ENCODE data around the gene BABAM2. TPM values are rescaled to one million over a fixed set of nuclear protein-coding genes. Genes with fewer than 3 reads are reported as not detected.
A peak's percentile ranks its signal among the peaks of the same experiment; 100 is the strongest.

Gene BABAM2
- total RNA-seq, 2 experiments from 2014 or later: 66.8 to 68.4 TPM

DNA sequence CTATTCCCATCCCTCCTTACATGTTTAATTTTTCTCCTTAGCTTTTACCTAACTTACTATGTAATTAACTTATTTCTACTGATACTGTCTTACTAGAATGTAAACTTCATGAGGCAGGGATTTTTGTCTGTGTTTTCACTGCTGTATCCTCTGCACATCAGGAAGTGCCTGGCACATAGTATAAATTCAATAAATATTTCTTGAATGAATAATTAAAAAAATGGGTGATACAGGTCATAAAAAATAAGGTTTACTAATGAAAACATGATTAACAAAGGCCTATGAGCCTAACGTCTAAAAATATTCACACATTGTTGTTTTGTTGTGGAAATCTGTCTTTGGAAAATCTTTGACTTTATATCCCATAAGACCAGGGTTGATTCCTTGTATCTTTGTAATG is 4.9 kb upstream of the BABAM2 start:
- intact Hi-C loops (cut with micrococcal nuclease): no loop called here
- DNase-seq (no peak), ATAC-seq (no peak)
- Mint-ChIP-seq H3K9me3 (peaks cover 11% of the 10 kb centered on the region), H3K27me3 (no peaks in the 10 kb centered on the region), H3K27ac (no peak overlapping the region), H3K36me3 (ENCODE audit: low read depth) (peaks cover 6% of the 10 kb centered on the region), H3K4me3 (no peak overlapping the region), H3K4me1 (ENCODE audit: low read depth) (peaks cover 15% of the 10 kb centered on the region)
- POLR2A ChIA-PET: no interaction called here
- CTCF ChIA-PET: no interaction called here
- no peak for TF ChIP-seq CTCF (IDR thresholded peaks at IDR 0.05)

DNA sequence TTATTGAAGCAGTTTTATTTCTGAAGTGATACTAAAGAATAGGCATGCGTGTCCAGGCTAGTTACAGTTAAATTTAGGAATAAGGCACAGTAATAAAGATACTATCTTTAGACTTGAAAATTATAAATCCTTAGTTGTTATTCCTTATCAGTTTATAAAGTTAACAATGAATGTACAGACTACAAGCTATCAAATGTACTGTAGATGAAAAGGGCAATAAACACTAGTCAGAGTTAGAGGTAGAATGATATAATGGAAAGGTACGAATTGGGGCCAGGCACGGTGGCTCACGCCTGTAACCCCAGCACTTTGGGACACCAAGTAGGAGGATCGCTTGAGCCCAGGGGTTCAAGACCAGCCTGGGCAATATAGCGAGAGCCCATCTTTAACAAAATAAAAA is 4.2 kb upstream of the BABAM2 start:
- Mint-ChIP-seq H3K9me3 (peaks cover 11% of the 10 kb centered on the region), H3K4me3 (no peak overlapping the region), H3K4me1 (ENCODE audit: low read depth) (peaks cover 22% of the 10 kb centered on the region), H3K36me3 (ENCODE audit: low read depth) (peaks cover 11% of the 10 kb centered on the region), H3K27ac (no peak overlapping the region), H3K27me3 (peaks cover 4% of the 10 kb centered on the region)
- DNase-seq (no peak), ATAC-seq (no peak)
- ChIA-PET POLR2A (no interaction called here), CTCF (no interaction called here)
- no peak for TF ChIP-seq CTCF (IDR thresholded peaks at IDR 0.05)
- intact Hi-C loops (cut with micrococcal nuclease): no loop called here

DNA sequence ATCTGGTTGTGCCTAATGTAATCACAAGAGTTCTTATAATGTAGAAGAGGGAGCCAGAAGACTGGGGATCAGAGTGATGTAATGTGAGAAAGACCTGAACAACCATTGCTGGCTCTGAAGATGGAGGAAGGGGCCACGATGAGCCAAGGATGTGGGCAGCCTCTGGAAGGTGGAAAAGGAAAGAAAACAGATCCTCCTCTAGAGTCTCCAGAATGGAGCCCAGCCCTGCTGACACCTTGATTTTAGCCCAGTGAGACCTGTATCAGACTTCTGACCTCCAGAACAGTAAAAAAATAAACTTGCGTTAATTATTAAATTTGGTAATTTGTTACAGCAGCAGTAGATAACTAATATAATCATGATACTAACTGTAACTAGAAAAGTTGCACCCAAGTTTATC is 3.4 kb upstream of the BABAM2 start:
- H3K4me1 Mint-ChIP-seq (ENCODE audit: low read depth): peaks cover 30% of the 10 kb centered on the region
- H3K27me3 Mint-ChIP-seq: peaks cover 4% of the 10 kb centered on the region
- no peak for TF ChIP-seq CTCF (IDR thresholded peaks at IDR 0.05)
- peaks cover 6% of the 10 kb centered on the region for H3K9me3 Mint-ChIP-seq
- CTCF ChIA-PET: no interaction called here
- POLR2A ChIA-PET: interaction anchor here (0.6 kb wide), 1 partner anchor 14 kb away, joined by 3 read pairs; no protein-coding TSS in a partner anchor
- no peak for DNase-seq
- no peak overlapping the region for H3K27ac Mint-ChIP-seq
- intact Hi-C loops (cut with micrococcal nuclease): no loop called here
- no peak for ATAC-seq
- peaks cover 12% of the 10 kb centered on the region for H3K36me3 Mint-ChIP-seq (ENCODE audit: low read depth)
- H3K4me3 Mint-ChIP-seq: no peak overlapping the region

DNA sequence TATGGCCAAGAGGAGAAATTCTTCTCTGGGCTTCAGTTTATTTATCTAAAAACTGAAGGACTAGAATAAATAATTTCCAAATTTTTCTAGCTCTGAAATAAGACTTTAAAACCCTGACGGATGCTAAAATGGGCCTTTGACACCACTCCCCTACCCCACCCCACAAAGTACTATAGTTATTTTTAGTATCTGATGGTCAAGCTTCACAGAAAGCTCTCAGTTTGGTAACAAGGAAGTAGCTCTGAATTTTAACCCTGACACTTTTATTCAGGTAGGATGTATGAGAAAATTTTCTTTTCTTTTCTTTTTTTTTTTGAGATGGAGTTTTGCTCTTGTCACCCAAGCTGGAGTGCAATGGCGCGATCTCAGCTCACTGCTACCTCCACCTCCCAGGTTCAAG is 2.7 kb upstream of the BABAM2 start:
- ChIA-PET POLR2A (interaction anchor here (0.6 kb wide), 1 partner anchor 13 kb away, joined by 3 read pairs; no protein-coding TSS in a partner anchor), CTCF (no interaction called here)
- intact Hi-C loops (cut with micrococcal nuclease): no loop called here
- H3K27me3 Mint-ChIP-seq: peaks cover 4% of the 10 kb centered on the region
- peaks cover 36% of the 10 kb centered on the region for H3K4me1 Mint-ChIP-seq (ENCODE audit: low read depth)
- H3K36me3 Mint-ChIP-seq (ENCODE audit: low read depth): peaks cover 17% of the 10 kb centered on the region
- DNase-seq: no peak
- no peak for ATAC-seq
- H3K9me3 Mint-ChIP-seq: no peaks in the 10 kb centered on the region
- H3K4me3 Mint-ChIP-seq: no peak overlapping the region
- TF ChIP-seq CTCF (IDR thresholded peaks at IDR 0.05): no peak
- no peak overlapping the region for H3K27ac Mint-ChIP-seq

DNA sequence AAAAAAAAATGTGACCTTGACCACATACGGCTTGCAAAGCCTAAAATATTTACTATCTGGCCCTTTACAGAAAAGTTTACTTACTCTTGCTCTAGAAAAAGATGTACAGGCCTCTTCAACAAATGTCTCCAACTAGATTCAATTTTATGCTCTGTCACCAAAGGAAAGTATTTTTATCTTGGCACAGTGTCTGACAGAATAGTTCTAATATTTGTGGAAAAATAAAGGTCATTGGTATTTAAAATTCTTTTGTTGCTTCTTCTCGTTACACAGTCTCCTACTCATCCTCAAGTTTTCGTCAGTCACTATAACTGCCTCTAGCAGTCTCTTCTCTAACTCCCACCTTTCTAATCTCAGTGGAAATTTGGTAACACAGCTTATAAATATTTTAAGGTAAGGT is 1.7 kb upstream of the BABAM2 start:
- H3K27me3 Mint-ChIP-seq: peaks cover 4% of the 10 kb centered on the region
- DNase-seq (no peak), ATAC-seq (no peak)
- CTCF ChIA-PET: interaction anchor here (1.1 kb wide), 1 partner anchor 564 kb away, joined by 3 read pairs; no protein-coding TSS in a partner anchor
- TF ChIP-seq CTCF (IDR thresholded peaks at IDR 0.05): no peak
- peak overlapping the region; percentile 90 for H3K4me3 Mint-ChIP-seq
- H3K9me3 Mint-ChIP-seq: no peaks in the 10 kb centered on the region
- POLR2A ChIA-PET: no interaction called here
- peaks cover 17% of the 10 kb centered on the region for H3K36me3 Mint-ChIP-seq (ENCODE audit: low read depth)
- H3K27ac Mint-ChIP-seq: peak overlapping the region; percentile 66
- intact Hi-C loops (cut with micrococcal nuclease): no loop called here
- H3K4me1 Mint-ChIP-seq (ENCODE audit: low read depth): peaks cover 43% of the 10 kb centered on the region
